Tibial nerve (tissue), 4 donors: Measurements from ENCODE around the gene NR1D1. TPM values are rescaled to one million over a fixed set of nuclear protein-coding genes. Genes with fewer than 3 reads are reported as not detected.

ENCODE experiments used
- DNase-seq, 2 donors: peaks; one replicate each; pipeline ENCODE4 v3.0.0-alpha.2; 2019; ENCODE audit warnings: low spot score in 2 of 2
- H3K27ac ChIP-seq, 4 donors: fragments of 200-600 bp; sonication (generic) in 3 of 4; one replicate each; pipeline ENCODE4 v1.5.1; 2017 to 2019; ENCODE audit warnings: mild to moderate bottlenecking in 1 of 4
- H3K27me3 ChIP-seq, 2 donors: fragments of 200-600 bp; sonication (generic) in 1 of 2; one replicate each; pipeline versions ENCODE4 v1.5.1 to v1.6.0; 2017 to 2019
- H3K36me3 ChIP-seq, 3 donors: fragments of 200-600 bp; sonication (generic); one replicate each; pipeline ENCODE4 v1.5.1; 2018 to 2019
- H3K4me1 ChIP-seq, 4 donors: fragments of 200-600 bp; sonication (generic) in 3 of 4; one replicate each; pipeline ENCODE4 v1.5.1; 2017 to 2019
- H3K4me3 ChIP-seq, 4 donors: fragments of 200-600 bp; sonication (generic) in 3 of 4; one replicate each; pipeline ENCODE4 v1.5.1; 2017 to 2019; ENCODE audit warnings: mild to moderate bottlenecking in 1 of 4, moderate library complexity in 1 of 4
- H3K9me3 ChIP-seq, 4 donors: fragments of 200-600 bp; sonication (generic) in 3 of 4; one replicate each; pipeline ENCODE4 v1.5.1; 2017 to 2019
- EP300 ChIP-seq, 2 donors: sonication (generic); formaldehyde crosslinking; IDR thresholded peaks; one replicate each; pipeline ENCODE4 v1.6.1; 2017; ENCODE audit warnings: antibody characterized with exemption in 2 of 2, mild to moderate bottlenecking in 1 of 2
- POLR2A ChIP-seq, 2 donors: fragments of 450-650 bp; IDR thresholded peaks; one replicate each; pipeline ENCODE4 v1.6.1; 2017; ENCODE audit warnings: antibody characterized with exemption in 2 of 2, mild to moderate bottlenecking in 2 of 2, moderate library complexity in 2 of 2
- WGBS, 2 donors: methylation state at CpG; one replicate each; pipeline ENCODE4 v1.1.5; 2018; 5-methylcytosine and 5-hydroxymethylcytosine counted together
- total RNA-seq, 4 donors: library from RNA; depleted of rRNA; stranded (reverse); fragments of >200 nt; gene quantifications; one replicate each; pipeline ENCODE4 v1.1.0, GENCODE V29; 2016
- TF ChIP-seq, protein P1 (sequence below), 5 experiments: fragments of 200-600 bp in 3 of 5; fragments of 450-650 bp in 2 of 5; sonication (generic) in 3 of 5; IDR thresholded peaks; one replicate each; pipeline ENCODE4 v1.5.1; 2016 to 2019; ENCODE audit warnings: antibody characterized with exemption in 5 of 5, mild to moderate bottlenecking in 3 of 5, moderate library complexity in 2 of 5

NR1D1 gene
- total RNA-seq, 4 donors from 2014 or later: 16.8 to 48.2 (median 21.0) TPM

- Histone ChIP-seq H3K9me3 (no peaks in the 10 kb centered on the region), H3K27me3 (no peaks in the 10 kb centered on the region), H3K36me3 (peaks cover 0 to 12% (median 0%) of the 10 kb centered on the region in 3 donors), H3K4me3 (peak within 1 kb of the TSS; percentile 71 to 100 (median 81)), H3K27ac (peak within 1 kb of the TSS; percentile 98 to 100 (median 98)), H3K4me1 (peaks cover 0 to 46% (median 22%) of the 10 kb centered on the region in 4 donors)
- 1% methylated on average over 62 to 78 of the region's 82 CpGs for WGBS, 2 donors
- TF ChIP-seq, protein P1, sequence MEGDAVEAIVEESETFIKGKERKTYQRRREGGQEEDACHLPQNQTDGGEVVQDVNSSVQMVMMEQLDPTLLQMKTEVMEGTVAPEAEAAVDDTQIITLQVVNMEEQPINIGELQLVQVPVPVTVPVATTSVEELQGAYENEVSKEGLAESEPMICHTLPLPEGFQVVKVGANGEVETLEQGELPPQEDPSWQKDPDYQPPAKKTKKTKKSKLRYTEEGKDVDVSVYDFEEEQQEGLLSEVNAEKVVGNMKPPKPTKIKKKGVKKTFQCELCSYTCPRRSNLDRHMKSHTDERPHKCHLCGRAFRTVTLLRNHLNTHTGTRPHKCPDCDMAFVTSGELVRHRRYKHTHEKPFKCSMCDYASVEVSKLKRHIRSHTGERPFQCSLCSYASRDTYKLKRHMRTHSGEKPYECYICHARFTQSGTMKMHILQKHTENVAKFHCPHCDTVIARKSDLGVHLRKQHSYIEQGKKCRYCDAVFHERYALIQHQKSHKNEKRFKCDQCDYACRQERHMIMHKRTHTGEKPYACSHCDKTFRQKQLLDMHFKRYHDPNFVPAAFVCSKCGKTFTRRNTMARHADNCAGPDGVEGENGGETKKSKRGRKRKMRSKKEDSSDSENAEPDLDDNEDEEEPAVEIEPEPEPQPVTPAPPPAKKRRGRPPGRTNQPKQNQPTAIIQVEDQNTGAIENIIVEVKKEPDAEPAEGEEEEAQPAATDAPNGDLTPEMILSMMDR (IDR thresholded peaks at IDR 0.05): peak in 2 of 5 experiments; percentile 13 to 22
- TF ChIP-seq POLR2A (IDR thresholded peaks at IDR 0.05) (peak; percentile 44 to 73), EP300 (IDR thresholded peaks at IDR 0.05) (peak; percentile 71 to 93)
- DNase-seq: peak; percentile 82 to 85
Measured at GRCh38 chr17:40121181-40122135, 21.1 kb upstream of the NR1D1 start, which contains the start of gene MSL1. Gene MSL1 (plus strand): TSS chr17:40121971. CDS start chr17:40122613, 642 bp downstream.

DNA sequence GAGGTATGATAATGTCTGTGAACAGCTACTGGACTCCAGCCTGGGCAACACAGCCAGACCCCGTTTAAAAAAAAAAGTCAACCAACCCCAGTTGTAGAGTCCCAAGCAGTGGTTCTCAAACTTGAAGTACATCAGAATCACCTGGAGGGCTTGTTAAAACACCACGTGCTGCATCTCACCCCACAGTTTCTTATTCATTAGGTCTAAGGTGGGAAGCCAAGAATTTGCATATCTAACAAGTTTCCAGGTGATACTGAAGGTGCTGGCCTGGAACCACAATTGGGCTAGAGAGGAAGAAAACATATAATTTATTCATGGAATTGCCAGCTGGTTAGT lies 14.7 kb upstream of the NR1D1 start:
- WGBS, 2 donors: 74 to 80% methylated on average over 2 of the region's 2 CpGs
- Histone ChIP-seq H3K9me3 (no peaks in the 10 kb centered on the region), H3K27me3 (no peaks in the 10 kb centered on the region), H3K27ac (peak overlapping the region in 2 of 4 donors; percentile 99), H3K4me1 (peaks cover 0 to 55% (median 39%) of the 10 kb centered on the region in 4 donors), H3K36me3 (no peaks in the 10 kb centered on the region), H3K4me3 (no peak overlapping the region)
- no peak for DNase-seq
- TF ChIP-seq POLR2A (IDR thresholded peaks at IDR 0.05): no peak
- TF ChIP-seq, protein P1 (IDR thresholded peaks at IDR 0.05): no peak

GRCh38 chr17:40113907-40114245 lies 13.5 kb upstream of the NR1D1 start:
- Histone ChIP-seq H3K9me3 (no peaks in the 10 kb centered on the region), H3K4me3 (peak overlapping the region; percentile 31 to 56 (median 42)), H3K27ac (peak overlapping the region; percentile 85 to 99 (median 98)), H3K4me1 (peaks cover 0 to 62% (median 48%) of the 10 kb centered on the region in 4 donors), H3K36me3 (no peaks in the 10 kb centered on the region), H3K27me3 (no peaks in the 10 kb centered on the region)
- DNase-seq: no peak
- WGBS, 2 donors: 16 to 17% methylated on average over 5 of the region's 5 CpGs
- TF ChIP-seq EP300 (IDR thresholded peaks at IDR 0.05) (no peak), POLR2A (IDR thresholded peaks at IDR 0.05) (no peak)
- TF ChIP-seq, protein P1 (IDR thresholded peaks at IDR 0.05): no peak

DNA sequence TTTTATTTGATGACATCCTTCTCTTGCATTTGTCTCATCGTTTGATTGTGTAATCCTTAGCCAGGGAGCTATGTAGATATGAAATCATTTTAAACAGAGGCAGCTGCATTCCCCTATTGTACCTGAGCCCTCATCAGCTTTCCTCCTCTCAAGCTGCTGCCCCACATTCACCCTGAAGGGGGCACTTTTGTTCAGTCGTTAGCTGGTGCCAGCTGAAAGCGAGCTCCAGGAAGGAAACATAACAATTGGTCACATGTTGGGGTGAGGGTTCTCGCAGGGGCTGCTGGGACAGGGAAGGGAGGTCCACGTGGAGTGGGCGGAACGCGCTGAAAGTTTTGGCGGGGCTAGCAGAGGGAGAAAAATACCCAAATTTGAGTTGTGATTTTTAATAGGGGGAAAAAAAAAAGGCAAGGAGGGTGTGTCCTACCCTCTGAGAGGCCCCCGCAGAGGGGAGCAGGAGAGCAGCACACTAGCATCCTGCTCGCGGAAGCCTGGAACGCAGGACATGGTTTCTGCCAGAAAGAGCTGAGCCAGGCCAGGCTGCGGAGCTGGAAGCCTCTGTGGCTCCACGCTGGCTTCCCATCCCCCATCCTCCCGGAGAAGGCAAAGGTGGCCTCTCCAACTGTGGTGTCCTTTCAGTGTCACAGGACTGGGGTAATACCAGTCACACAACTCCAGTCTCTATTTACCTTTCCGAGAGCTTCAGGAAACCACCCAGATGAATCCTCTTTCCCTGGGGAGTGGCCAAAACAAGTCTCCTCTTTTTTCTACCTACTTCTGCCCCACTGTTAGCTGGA lies 12.9 kb upstream of the NR1D1 start:
- no peaks in the 10 kb centered on the region for H3K36me3 ChIP-seq
- H3K4me1 ChIP-seq: peaks cover 3 to 66% (median 53%) of the 10 kb centered on the region in 4 donors
- no peaks in the 10 kb centered on the region for H3K9me3 ChIP-seq
- peak; percentile 28 to 47 for TF ChIP-seq POLR2A (IDR thresholded peaks at IDR 0.05)
- TF ChIP-seq EP300 (IDR thresholded peaks at IDR 0.05): peak; percentile 96 to 97
- TF ChIP-seq, protein P1 (IDR thresholded peaks at IDR 0.05): peak in 4 of 5 experiments; percentile 80 to 96 (median 88)
- H3K27ac ChIP-seq: peak overlapping the region; percentile 89 to 99 (median 98)
- peak overlapping the region; percentile 31 to 56 (median 42) for H3K4me3 ChIP-seq
- DNase-seq: peak; percentile 90 to 97
- WGBS, 2 donors: 0% methylated on average over 15 to 17 of the region's 17 CpGs
- H3K27me3 ChIP-seq: no peaks in the 10 kb centered on the region
